HepG2 (cell line): ENCODE data around the gene FAM222B. TPM values are rescaled to one million over a fixed set of nuclear protein-coding genes. Genes with fewer than 3 reads are reported as not detected.
A peak's percentile ranks its signal among the peaks of the same experiment; 100 is the strongest.

Experiments used
- ATAC-seq: fragments of 200-7000 bp; cut with Tn5 transposase; 3 replicates; pipeline ENCODE4 v1.9.1; 2020; ENCODE audit warnings: mild to moderate bottlenecking, moderate library complexity
- BruUV-seq: library from RNA; stranded (reverse); fragments of 400-500 nt; replicated peaks from 2 replicates; lab custom pipeline; 2021; lab: Mats Ljungman, UMichigan
- CTCF ChIA-PET: fragments of 300-600 bp; formaldehyde crosslinking; extraction: SDS; loops from one replicate; lab custom pipeline; 2021; ENCODE audit warnings: low total read pairs, inconsistent platforms, low intra/inter-chr PET ratio; lab: Yijun Ruan, JAX
- POLR2A ChIA-PET: fragments of 350-600 bp; sonication (Branson Sonifier 250); formaldehyde crosslinking; loops from one replicate; lab custom pipeline; 2020; ENCODE audit warnings: antibody characterized with exemption, inconsistent platforms; lab: Yijun Ruan, JAX
- DNase-seq: peaks from one replicate; pipeline ENCODE4 v3.0.0-alpha.2; 2015; ENCODE audit warnings: low spot score
- FAIRE-seq: peaks from 3 replicates; lab custom pipeline; 2011; peaks lifted over from hg19 to GRCh38; lab: Jason Lieb, UNC
- H2AFZ ChIP-seq: one replicate; pipeline ENCODE4 v1.6.1; 2011; ENCODE audit warnings: low read length, inconsistent platforms
- H3K27ac ChIP-seq: fragments of 300-600 bp; 3 replicates; pipeline ENCODE4 v1.8.0; 2011; ENCODE audit warnings: mixed run types, mild to moderate bottlenecking, mixed read lengths, low read length, inconsistent platforms; ENCODE audit not compliant: insufficient read depth; ENCODE audit errors: extremely low read length
- H3K27me3 ChIP-seq, 2 experiments: fragments of 200-600 bp in 1 of 2; 2 replicates in 1 of 2; 3 replicates in 1 of 2; pipeline versions ENCODE4 v1.6.0 to v1.8.0; 2011; ENCODE audit warnings: low read length in 2 of 2, mild to moderate bottlenecking in 2 of 2, moderate library complexity in 2 of 2, inconsistent platforms in 1 of 2; ENCODE audit not compliant: insufficient read depth in 2 of 2, control insufficient read depth in 1 of 2
- H3K36me3 ChIP-seq, 2 experiments: fragments of 200-600 bp in 1 of 2; replicated peaks in 1 of 2; 2 replicates in 1 of 2; 3 replicates in 1 of 2; pipeline versions ENCODE4 v1.5.1 to v1.8.0; 2011; ENCODE audit warnings: low read length in 2 of 2, inconsistent platforms in 1 of 2; ENCODE audit not compliant: insufficient read depth in 2 of 2, control insufficient read depth in 1 of 2
- H3K4me1 ChIP-seq: 2 replicates; pipeline ENCODE4 v1.5.1; 2012; ENCODE audit warnings: low read length, inconsistent platforms; ENCODE audit not compliant: insufficient read depth
- H3K4me2 ChIP-seq: 2 replicates; pipeline ENCODE4 v1.6.0; 2011; ENCODE audit warnings: low read depth, low read length, inconsistent platforms
- H3K4me3 ChIP-seq, 3 experiments: fragments of 200-600 bp in 1 of 3; sonication (generic), shearing (Covaris generic) in 1 of 3; replicated peaks in 1 of 3; 2 replicates each; pipeline ENCODE4 v1.5.1; 2011 to 2016; ENCODE audit warnings: low read length in 3 of 3, inconsistent platforms in 2 of 3, low read depth in 2 of 3, mild to moderate bottlenecking in 2 of 3, control low read depth in 1 of 3, mixed read lengths in 1 of 3; ENCODE audit not compliant: insufficient read depth in 1 of 3
- H3K79me2 ChIP-seq: one replicate; pipeline ENCODE4 v1.6.1; 2011; ENCODE audit warnings: low read length, inconsistent platforms; ENCODE audit not compliant: insufficient read depth
- H3K9ac ChIP-seq: 2 replicates; pipeline ENCODE4 v1.6.0; 2011; ENCODE audit warnings: mild to moderate bottlenecking, low read depth, low read length, inconsistent platforms; ENCODE audit not compliant: insufficient read depth
- H3K9me3 ChIP-seq: 2 replicates; pipeline ENCODE4 v1.5.1; 2012; ENCODE audit warnings: mild to moderate bottlenecking, low read length
- H4K20me1 ChIP-seq: 2 replicates; pipeline ENCODE4 v1.6.0; 2011; ENCODE audit warnings: inconsistent platforms, mild to moderate bottlenecking, low read length, moderate library complexity; ENCODE audit not compliant: insufficient read depth
- HNRNPL ChIP-seq: fragments of 200-400 bp; formaldehyde crosslinking; IDR thresholded peaks from 2 replicates; pipeline ENCODE4 v1.6.1; 2017; ENCODE audit warnings: mild to moderate bottlenecking, low read depth, low read length
- ISL2 ChIP-seq: sonication (generic); formaldehyde crosslinking; IDR thresholded peaks from 2 replicates; pipeline ENCODE4 v1.5.0; 2020; ENCODE audit warnings: missing genetic modification reagents
- KLF9 ChIP-seq: IDR thresholded peaks from 2 replicates; pipeline ENCODE4 v1.6.1; 2016; ENCODE audit warnings: low read depth
- MATR3 ChIP-seq: sonication (generic); formaldehyde crosslinking; IDR thresholded peaks from 2 replicates; pipeline ENCODE4 v1.4.0; 2020; ENCODE audit warnings: missing genetic modification reagents
- MZF1 ChIP-seq: sonication (generic); formaldehyde crosslinking; IDR thresholded peaks from 2 replicates; pipeline ENCODE4 v1.8.1; 2023; ENCODE audit warnings: mild to moderate bottlenecking, missing genetic modification reagents, borderline replicate concordance
- NFKB2 ChIP-seq: sonication (generic); formaldehyde crosslinking; IDR thresholded peaks from 2 replicates; pipeline ENCODE4 v1.4.0; 2020; ENCODE audit warnings: missing genetic modification reagents, borderline replicate concordance
- NFYC ChIP-seq: IDR thresholded peaks from 2 replicates; pipeline ENCODE4 v1.6.1; 2016; ENCODE audit warnings: missing genetic modification reagents, missing compliant biosample characterization
- PHF20 ChIP-seq: sonication (generic); formaldehyde crosslinking; IDR thresholded peaks from 2 replicates; pipeline ENCODE4 v1.5.0; 2020; ENCODE audit warnings: mild to moderate bottlenecking, missing genetic modification reagents
- PRPF4 ChIP-seq: fragments of 200-400 bp; formaldehyde crosslinking; IDR thresholded peaks from 2 replicates; pipeline ENCODE4 v1.6.1; 2016; ENCODE audit warnings: low read length, low read depth; ENCODE audit not compliant: poor library complexity, severe bottlenecking
- SAFB2 ChIP-seq: sonication (generic); formaldehyde crosslinking; IDR thresholded peaks from 2 replicates; pipeline ENCODE4 v1.5.1; 2020; ENCODE audit warnings: missing genetic modification reagents, low read depth, mild to moderate bottlenecking, borderline replicate concordance
- SOX6 ChIP-seq, 2 experiments: fragments of 450-650 bp in 1 of 2; sonication (generic) in 1 of 2; formaldehyde crosslinking in 1 of 2; IDR thresholded peaks; 2 replicates each; pipeline versions ENCODE4 v1.4.0 to v1.6.1; 2017 to 2020; ENCODE audit warnings: antibody characterized with exemption in 1 of 2, mild to moderate bottlenecking in 1 of 2, missing genetic modification reagents in 1 of 2
- ZNF619 ChIP-seq: sonication (generic); formaldehyde crosslinking; IDR thresholded peaks from 2 replicates; pipeline ENCODE4 v1.4.0; 2020; ENCODE audit warnings: mild to moderate bottlenecking, missing genetic modification reagents
- ZSCAN12 ChIP-seq: sonication (generic); formaldehyde crosslinking; IDR thresholded peaks from 2 replicates; pipeline ENCODE4 v1.9.0; 2021; ENCODE audit warnings: mild to moderate bottlenecking, missing genetic modification reagents
- WGBS: methylation state at CpG from one replicate; pipeline ENCODE4 v1.1.6; 2017; ENCODE audit warnings: low lambda C conversion rate; 5-methylcytosine and 5-hydroxymethylcytosine counted together
- in situ Hi-C: cut with HindIII; loops from 2 replicates; pipeline ENCODE4 v1.10.0; 2017; ENCODE audit warnings: low pct_unique_long_range_greater_than_20kb; ENCODE audit not compliant: extremely low pct_ligation_motif_present
- intact Hi-C: fragments of 100-400 bp; cut with micrococcal nuclease; formaldehyde crosslinking; loops from one replicate; pipeline ENCODE4 v1.10.0; 2022; ENCODE audit not compliant: unreplicated experiment
- polyA plus RNA-seq, 8 experiments: library from polyadenylated mRNA; depleted of rRNA in 3 of 8; stranded (reverse) in 7 of 8; unstranded in 1 of 8; fragments of >200 nt; fragmentation: Illumina TruSeq in 4 of 8; extraction: Trizol in 4 of 8; gene quantifications; 2 replicates each; pipeline versions ENCODE4 v1.2.1 to v1.2.3, GENCODE V29; 2011 to 2016; ENCODE audit warnings: low read depth in 4 of 8, missing spikeins in 1 of 8, mixed read lengths in 1 of 8; ENCODE audit not compliant: insufficient read depth in 1 of 8
- total RNA-seq, 5 experiments: library from RNA; depleted of rRNA; stranded (reverse); fragments of >200 nt; fragmentation: Illumina TruSeq; extraction: Trizol; gene quantifications; 2 replicates each; pipeline ENCODE4 v1.2.3, GENCODE V29; 2016; ENCODE audit warnings: low read depth in 1 of 5
- TF ChIP-seq, protein P1 (sequence below): IDR thresholded peaks from 2 replicates; pipeline ENCODE4 v1.6.1; 2016; ENCODE audit warnings: mild to moderate bottlenecking
- TF ChIP-seq, protein P2 (sequence below): IDR thresholded peaks from 2 replicates; pipeline ENCODE4 v1.6.1; 2012; ENCODE audit warnings: low read depth, low read length, improper control_type of control experiment
- TF ChIP-seq, protein P3 (sequence below): fragments of 450-650 bp; IDR thresholded peaks from 2 replicates; pipeline ENCODE4 v1.6.1; 2016
- TF ChIP-seq, protein P4 (sequence below): sonication (generic); formaldehyde crosslinking; IDR thresholded peaks from 2 replicates; pipeline ENCODE4 v1.5.1; 2020; ENCODE audit warnings: missing genetic modification reagents, mild to moderate bottlenecking, borderline replicate concordance
- TF ChIP-seq, protein P5 (sequence below): IDR thresholded peaks from 2 replicates; pipeline ENCODE4 v1.6.1; 2016; ENCODE audit warnings: low read depth, borderline replicate concordance

Gene FAM222B
- total and polyA plus RNA-seq, 2 of the 13 experiments (the other 11 are each of a cell fraction or from before 2014, with no cell fraction given) = 3.5 to 7.3 TPM

DNA sequence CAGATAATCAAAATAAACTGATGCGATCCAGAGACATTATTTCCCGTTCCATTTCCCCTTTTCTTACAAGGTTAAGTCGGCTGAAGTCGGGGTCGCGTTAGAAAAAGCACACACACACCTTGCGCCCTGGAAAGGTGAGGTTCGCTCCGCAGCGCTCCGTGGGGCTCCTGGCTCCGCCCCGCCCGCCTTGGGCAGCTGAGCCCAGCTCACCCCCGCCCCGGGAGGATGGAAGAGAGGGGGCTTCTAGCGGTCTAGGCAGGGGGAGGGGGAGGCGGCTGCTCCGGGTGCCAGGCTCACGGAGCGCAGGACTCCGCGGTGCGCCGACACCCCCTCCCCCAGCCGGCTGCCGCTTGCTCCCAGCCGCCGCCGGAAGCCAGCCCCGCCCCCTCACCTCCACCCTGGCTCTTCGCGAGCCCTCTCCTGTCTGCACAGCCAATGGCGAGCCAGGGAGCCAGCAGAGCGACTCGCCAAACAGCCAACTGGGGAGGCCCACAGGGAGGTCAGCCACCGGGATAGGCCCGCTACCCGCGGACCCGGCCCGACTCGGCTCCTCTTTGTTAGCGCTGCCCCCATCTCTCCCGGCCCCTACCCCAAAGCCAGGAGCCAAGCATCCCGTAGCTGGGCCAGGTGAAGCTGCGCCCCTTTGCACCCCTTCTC is 30.4 kb downstream of the FAM222B start:
- Histone ChIP-seq H3K79me2 (peaks cover 50% of the 10 kb centered on the region), H3K4me3 (peak overlapping the region; percentile 84 to 91 (median 87)), H3K27ac (peak overlapping the region; percentile 75), H3K9me3 (no peaks in the 10 kb centered on the region), H3K9ac (peak overlapping the region; percentile 80), H2AFZ (peak overlapping the region; percentile 63), H3K4me1 (peaks cover 51% of the 10 kb centered on the region), H4K20me1 (peaks cover 10% of the 10 kb centered on the region; the same call in 1 of the 2 replicates), H3K4me2 (peak overlapping the region; percentile 75), H3K27me3 (no peaks in the 10 kb centered on the region), H3K36me3 (no peaks in the 10 kb centered on the region)
- ChIA-PET POLR2A (interaction anchor here (0.9 to 1.8 kb wide), 5 partner anchors 11 to 139 kb away, joined by 3 to 5 read pairs (median 4); no protein-coding TSS in a partner anchor), CTCF (no interaction called here)
- intact Hi-C loops = no loop called here
- peak; percentile 92 for DNase-seq
- ATAC-seq = peak; percentile 99
- BruUV-seq = no TSS peak
- in situ Hi-C loops = no loop called here
- 0% methylated on average over 23 of the region's 47 CpGs for WGBS
- peak; percentile 47 for FAIRE-seq
- TF ChIP-seq NFKB2 (CRISPR knock-in tag) = peak; percentile 65; the same call in 1 of the 2 replicates
- TF ChIP-seq SAFB2 (CRISPR knock-in tag) = no peak
- 0 out of 2 replicates have a peak, but pooled peaks have one; percentile 25 for TF ChIP-seq HNRNPL
- no peak for TF ChIP-seq MZF1 (CRISPR knock-in tag)
- no peak for TF ChIP-seq ZSCAN12 (CRISPR knock-in tag)
- TF ChIP-seq PHF20 = peak; percentile 57; the same call in 1 of the 2 replicates
- TF ChIP-seq, protein P1, sequence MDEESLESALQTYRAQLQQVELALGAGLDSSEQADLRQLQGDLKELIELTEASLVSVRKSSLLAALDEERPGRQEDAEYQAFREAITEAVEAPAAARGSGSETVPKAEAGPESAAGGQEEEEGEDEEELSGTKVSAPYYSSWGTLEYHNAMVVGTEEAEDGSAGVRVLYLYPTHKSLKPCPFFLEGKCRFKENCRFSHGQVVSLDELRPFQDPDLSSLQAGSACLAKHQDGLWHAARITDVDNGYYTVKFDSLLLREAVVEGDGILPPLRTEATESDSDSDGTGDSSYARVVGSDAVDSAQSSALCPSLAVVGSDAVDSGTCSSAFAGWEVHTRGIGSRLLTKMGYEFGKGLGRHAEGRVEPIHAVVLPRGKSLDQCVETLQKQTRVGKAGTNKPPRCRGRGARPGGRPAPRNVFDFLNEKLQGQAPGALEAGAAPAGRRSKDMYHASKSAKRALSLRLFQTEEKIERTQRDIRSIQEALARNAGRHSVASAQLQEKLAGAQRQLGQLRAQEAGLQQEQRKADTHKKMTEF (CRISPR knock-in tag) = peak; percentile 53; the same call in 1 of the 2 replicates
- 0 out of 2 replicates have a peak, but pooled peaks have one; percentile 39 for TF ChIP-seq ISL2
- TF ChIP-seq SOX6 (IDR thresholded peaks at IDR 0.05) = no peak
- peak; percentile 15; the same call in 1 of the 2 replicates for TF ChIP-seq SOX6 (CRISPR knock-in tag; IDR thresholded peaks at IDR 0.05)
- TF ChIP-seq, protein P2, sequence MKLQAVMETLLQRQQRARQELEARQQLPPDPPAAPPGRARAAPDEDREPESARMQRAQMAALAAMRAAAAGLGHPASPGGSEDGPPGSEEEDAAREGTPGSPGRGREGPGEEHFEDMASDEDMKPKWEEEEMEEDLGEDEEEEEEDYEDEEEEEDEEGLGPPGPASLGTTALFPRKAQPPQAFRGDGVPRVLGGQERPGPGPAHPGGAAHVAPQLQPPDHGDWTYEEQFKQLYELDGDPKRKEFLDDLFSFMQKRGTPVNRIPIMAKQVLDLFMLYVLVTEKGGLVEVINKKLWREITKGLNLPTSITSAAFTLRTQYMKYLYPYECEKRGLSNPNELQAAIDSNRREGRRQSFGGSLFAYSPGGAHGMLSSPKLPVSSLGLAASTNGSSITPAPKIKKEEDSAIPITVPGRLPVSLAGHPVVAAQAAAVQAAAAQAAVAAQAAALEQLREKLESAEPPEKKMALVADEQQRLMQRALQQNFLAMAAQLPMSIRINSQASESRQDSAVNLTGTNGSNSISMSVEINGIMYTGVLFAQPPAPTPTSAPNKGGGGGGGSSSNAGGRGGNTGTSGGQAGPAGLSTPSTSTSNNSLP = no peak
- no peak for TF ChIP-seq PRPF4
- TF ChIP-seq, protein P3, sequence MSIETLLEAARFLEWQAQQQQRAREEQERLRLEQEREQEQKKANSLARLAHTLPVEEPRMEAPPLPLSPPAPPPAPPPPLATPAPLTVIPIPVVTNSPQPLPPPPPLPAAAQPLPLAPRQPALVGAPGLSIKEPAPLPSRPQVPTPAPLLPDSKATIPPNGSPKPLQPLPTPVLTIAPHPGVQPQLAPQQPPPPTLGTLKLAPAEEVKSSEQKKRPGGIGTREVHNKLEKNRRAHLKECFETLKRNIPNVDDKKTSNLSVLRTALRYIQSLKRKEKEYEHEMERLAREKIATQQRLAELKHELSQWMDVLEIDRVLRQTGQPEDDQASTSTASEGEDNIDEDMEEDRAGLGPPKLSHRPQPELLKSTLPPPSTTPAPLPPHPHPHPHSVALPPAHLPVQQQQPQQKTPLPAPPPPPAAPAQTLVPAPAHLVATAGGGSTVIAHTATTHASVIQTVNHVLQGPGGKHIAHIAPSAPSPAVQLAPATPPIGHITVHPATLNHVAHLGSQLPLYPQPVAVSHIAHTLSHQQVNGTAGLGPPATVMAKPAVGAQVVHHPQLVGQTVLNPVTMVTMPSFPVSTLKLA = no peak
- TF ChIP-seq, protein P4, sequence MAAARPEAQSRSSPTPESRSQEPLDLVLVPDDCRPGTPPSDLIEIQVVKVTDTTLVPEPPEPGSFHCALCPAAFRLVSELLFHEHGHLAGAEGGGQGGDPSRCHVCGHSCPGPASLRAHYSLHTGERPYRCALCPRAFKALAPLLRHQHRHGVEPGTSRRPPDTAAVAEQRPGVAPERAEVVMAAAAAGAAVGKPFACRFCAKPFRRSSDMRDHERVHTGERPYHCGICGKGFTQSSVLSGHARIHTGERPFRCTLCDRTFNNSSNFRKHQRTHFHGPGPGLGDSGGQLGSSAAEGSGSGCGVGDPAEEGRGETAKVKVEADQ = no peak
- no peak for TF ChIP-seq MATR3 (CRISPR knock-in tag)
- TF ChIP-seq NFYC = peak; percentile 95
- TF ChIP-seq KLF9 (CRISPR knock-in tag) = no peak
- TF ChIP-seq, protein P5, sequence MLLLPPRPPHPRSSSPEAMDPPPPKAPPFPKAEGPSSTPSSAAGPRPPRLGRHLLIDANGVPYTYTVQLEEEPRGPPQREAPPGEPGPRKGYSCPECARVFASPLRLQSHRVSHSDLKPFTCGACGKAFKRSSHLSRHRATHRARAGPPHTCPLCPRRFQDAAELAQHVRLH (CRISPR knock-in tag) = 0 out of 2 replicates have a peak, but pooled peaks have one; percentile 17
- no peak for TF ChIP-seq ZNF619 (CRISPR knock-in tag)
